HEK293 (cell line): ENCODE measurements around the gene ABCA5.

Experiments used
- CTCF ChIP-seq: fragments of 450-650 bp; formaldehyde crosslinking; IDR thresholded peaks from 2 replicates; pipeline ENCODE4 v1.5.1; 2016; ENCODE audit warnings: missing biosample characterization, missing genetic modification characterization
- ELK4 ChIP-seq: IDR thresholded peaks from 2 replicates; pipeline ENCODE4 v1.6.1; 2011; ENCODE audit warnings: mild to moderate bottlenecking, low read depth, low read length, borderline replicate concordance
- REST ChIP-seq: fragments of 450-650 bp; formaldehyde crosslinking; IDR thresholded peaks from 2 replicates; pipeline ENCODE4 v1.5.1; 2016; ENCODE audit warnings: missing biosample characterization, missing genetic modification characterization
- SCRT2 ChIP-seq: fragments of 450-650 bp; formaldehyde crosslinking; IDR thresholded peaks from 2 replicates; pipeline ENCODE4 v1.5.1; 2016; ENCODE audit warnings: missing biosample characterization, missing genetic modification characterization
- TCF7L2 ChIP-seq: IDR thresholded peaks from 2 replicates; pipeline ENCODE4 v1.6.1; 2011; ENCODE audit warnings: low read depth, mild to moderate bottlenecking, inconsistent platforms, low read length, moderate library complexity, borderline replicate concordance
- ZBTB7A ChIP-seq: fragments of 450-650 bp; formaldehyde crosslinking; IDR thresholded peaks from 2 replicates; pipeline ENCODE4 v1.5.1; 2016; ENCODE audit warnings: low read depth, missing biosample characterization, missing genetic modification characterization
- ZNF169 ChIP-seq: fragments of 450-650 bp; formaldehyde crosslinking; IDR thresholded peaks from 2 replicates; pipeline ENCODE4 v1.5.1; 2016; ENCODE audit warnings: missing biosample characterization, missing genetic modification characterization
- ZNF658 ChIP-seq: fragments of 450-650 bp; formaldehyde crosslinking; IDR thresholded peaks from 2 replicates; pipeline ENCODE4; 2016; ENCODE audit warnings: missing biosample characterization, missing genetic modification characterization
- ZNF660 ChIP-seq: fragments of 450-650 bp; IDR thresholded peaks from 2 replicates; pipeline ENCODE4 v1.5.1; 2018; ENCODE audit warnings: missing biosample characterization, mild to moderate bottlenecking, missing genetic modification characterization
- ZNF792 ChIP-seq: fragments of 450-650 bp; formaldehyde crosslinking; IDR thresholded peaks from 2 replicates; pipeline ENCODE4 v1.5.1; 2016; ENCODE audit warnings: missing biosample characterization, missing genetic modification characterization
- ZSCAN18 ChIP-seq: fragments of 450-650 bp; formaldehyde crosslinking; IDR thresholded peaks from 2 replicates; pipeline ENCODE4 v1.5.1; 2016; ENCODE audit warnings: missing biosample characterization, missing genetic modification characterization
- ZSCAN23 ChIP-seq: fragments of 450-650 bp; formaldehyde crosslinking; IDR thresholded peaks from 2 replicates; pipeline ENCODE4 v1.5.1; 2016; ENCODE audit warnings: missing biosample characterization, missing genetic modification characterization

GRCh38 chr17:69357701-69358100 is 30.8 kb upstream of the ABCA5 start:
- TF ChIP-seq REST = no peak
- no peak for TF ChIP-seq ELK4
- TF ChIP-seq ZNF169 (tag by site-specific recombination) = no peak
- TF ChIP-seq CTCF (tag by site-specific recombination) = no peak
- no peak for TF ChIP-seq TCF7L2
- TF ChIP-seq ZNF792 (tag by site-specific recombination) = no peak
- TF ChIP-seq ZSCAN18 (tag by site-specific recombination) = no peak
- no peak for TF ChIP-seq ZBTB7A (tag by site-specific recombination)
- TF ChIP-seq ZNF660 (tag by site-specific recombination) = no peak
- TF ChIP-seq SCRT2 = no peak
- TF ChIP-seq ZSCAN23 (tag by site-specific recombination) = no peak
- no peak for TF ChIP-seq ZNF658 (tag by site-specific recombination)
